ENCODE results near the gene CYFIP1.

DNA sequence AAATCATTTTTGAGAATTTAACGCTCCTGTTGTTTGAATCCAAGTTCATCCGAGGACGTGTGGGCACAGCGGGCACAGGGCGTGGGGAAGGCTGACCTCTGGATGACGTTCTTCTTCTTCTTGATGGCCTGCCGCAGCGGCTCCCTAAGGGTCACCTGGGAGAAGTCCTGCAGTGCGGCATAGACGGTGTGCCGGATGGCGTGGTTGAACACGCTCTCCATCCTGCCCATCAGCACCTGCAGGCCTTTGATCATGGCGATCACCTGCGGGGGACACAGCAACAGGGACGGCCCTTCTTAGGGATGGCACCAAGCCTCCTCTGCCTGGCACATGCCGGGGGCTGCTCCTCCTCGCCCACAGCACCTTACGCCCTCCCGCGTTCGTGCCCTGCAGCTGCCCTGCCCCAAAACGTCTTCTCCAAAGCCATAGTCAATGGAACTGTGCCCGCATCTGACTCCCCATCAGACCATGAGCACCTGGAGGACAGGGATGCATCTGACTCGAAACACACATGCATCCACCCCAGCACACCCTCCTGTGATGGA is 61.5 kb downstream of the CYFIP1 start:
- TF ChIP-seq TAF1 (IDR thresholded peaks at IDR 0.05; ENCODE audit: low read depth) (no peak), MXI1 (conservative IDR thresholded peaks at IDR 0.05; ENCODE audit: poor library complexity, severe bottlenecking) (no peak), EZH2 (IDR thresholded peaks at IDR 0.05; ENCODE audit: borderline replicate concordance, insufficient read depth, low read length, poor library complexity, severe bottlenecking) (no peak), EP300 (conservative IDR thresholded peaks at IDR 0.05; ENCODE audit: poor library complexity, severe bottlenecking) (no peak)
- TF ChIP-seq, protein P1, sequence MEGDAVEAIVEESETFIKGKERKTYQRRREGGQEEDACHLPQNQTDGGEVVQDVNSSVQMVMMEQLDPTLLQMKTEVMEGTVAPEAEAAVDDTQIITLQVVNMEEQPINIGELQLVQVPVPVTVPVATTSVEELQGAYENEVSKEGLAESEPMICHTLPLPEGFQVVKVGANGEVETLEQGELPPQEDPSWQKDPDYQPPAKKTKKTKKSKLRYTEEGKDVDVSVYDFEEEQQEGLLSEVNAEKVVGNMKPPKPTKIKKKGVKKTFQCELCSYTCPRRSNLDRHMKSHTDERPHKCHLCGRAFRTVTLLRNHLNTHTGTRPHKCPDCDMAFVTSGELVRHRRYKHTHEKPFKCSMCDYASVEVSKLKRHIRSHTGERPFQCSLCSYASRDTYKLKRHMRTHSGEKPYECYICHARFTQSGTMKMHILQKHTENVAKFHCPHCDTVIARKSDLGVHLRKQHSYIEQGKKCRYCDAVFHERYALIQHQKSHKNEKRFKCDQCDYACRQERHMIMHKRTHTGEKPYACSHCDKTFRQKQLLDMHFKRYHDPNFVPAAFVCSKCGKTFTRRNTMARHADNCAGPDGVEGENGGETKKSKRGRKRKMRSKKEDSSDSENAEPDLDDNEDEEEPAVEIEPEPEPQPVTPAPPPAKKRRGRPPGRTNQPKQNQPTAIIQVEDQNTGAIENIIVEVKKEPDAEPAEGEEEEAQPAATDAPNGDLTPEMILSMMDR (IDR thresholded peaks at IDR 0.05; ENCODE audit: poor library complexity, severe bottlenecking): no peak
- TF ChIP-seq, protein P2, sequence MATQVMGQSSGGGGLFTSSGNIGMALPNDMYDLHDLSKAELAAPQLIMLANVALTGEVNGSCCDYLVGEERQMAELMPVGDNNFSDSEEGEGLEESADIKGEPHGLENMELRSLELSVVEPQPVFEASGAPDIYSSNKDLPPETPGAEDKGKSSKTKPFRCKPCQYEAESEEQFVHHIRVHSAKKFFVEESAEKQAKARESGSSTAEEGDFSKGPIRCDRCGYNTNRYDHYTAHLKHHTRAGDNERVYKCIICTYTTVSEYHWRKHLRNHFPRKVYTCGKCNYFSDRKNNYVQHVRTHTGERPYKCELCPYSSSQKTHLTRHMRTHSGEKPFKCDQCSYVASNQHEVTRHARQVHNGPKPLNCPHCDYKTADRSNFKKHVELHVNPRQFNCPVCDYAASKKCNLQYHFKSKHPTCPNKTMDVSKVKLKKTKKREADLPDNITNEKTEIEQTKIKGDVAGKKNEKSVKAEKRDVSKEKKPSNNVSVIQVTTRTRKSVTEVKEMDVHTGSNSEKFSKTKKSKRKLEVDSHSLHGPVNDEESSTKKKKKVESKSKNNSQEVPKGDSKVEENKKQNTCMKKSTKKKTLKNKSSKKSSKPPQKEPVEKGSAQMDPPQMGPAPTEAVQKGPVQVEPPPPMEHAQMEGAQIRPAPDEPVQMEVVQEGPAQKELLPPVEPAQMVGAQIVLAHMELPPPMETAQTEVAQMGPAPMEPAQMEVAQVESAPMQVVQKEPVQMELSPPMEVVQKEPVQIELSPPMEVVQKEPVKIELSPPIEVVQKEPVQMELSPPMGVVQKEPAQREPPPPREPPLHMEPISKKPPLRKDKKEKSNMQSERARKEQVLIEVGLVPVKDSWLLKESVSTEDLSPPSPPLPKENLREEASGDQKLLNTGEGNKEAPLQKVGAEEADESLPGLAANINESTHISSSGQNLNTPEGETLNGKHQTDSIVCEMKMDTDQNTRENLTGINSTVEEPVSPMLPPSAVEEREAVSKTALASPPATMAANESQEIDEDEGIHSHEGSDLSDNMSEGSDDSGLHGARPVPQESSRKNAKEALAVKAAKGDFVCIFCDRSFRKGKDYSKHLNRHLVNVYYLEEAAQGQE (IDR thresholded peaks at IDR 0.05; ENCODE audit: borderline replicate concordance): no peak

Measured in neural cell (in vitro differentiated cells).